ENCODE measurements around the gene MSRB3.

The MSRB3 gene

GRCh38 chr12:65326616-65327015 is 48.1 kb downstream of the MSRB3 start:
- DNase-seq (ENCODE audit: low read depth): no peak

GRCh38 chr12:65327207-65328076 is 49.0 kb downstream of the MSRB3 start:
- peak; percentile 61 for DNase-seq (ENCODE audit: low read depth)

- no peak for DNase-seq (ENCODE audit: low read depth)
Measured at GRCh38 chr12:65329721-65330120, 51.2 kb downstream of the MSRB3 start.

GRCh38 chr12:65330331-65330730 is 51.8 kb downstream of the MSRB3 start:
- no peak for DNase-seq (ENCODE audit: low read depth)

- DNase-seq (ENCODE audit: low read depth): no peak
Measured at GRCh38 chr12:65331456-65331855, 53.0 kb downstream of the MSRB3 start.

- no peak for DNase-seq (ENCODE audit: low read depth)
Measured at GRCh38 chr12:65333649-65334048, 55.2 kb downstream of the MSRB3 start.

- no peak for DNase-seq (ENCODE audit: low read depth)
Measured at GRCh38 chr12:65334521-65334920, 56.0 kb downstream of the MSRB3 start.

- peak; percentile 81 for DNase-seq (ENCODE audit: low read depth)
Measured at GRCh38 chr12:65335021-65335714, 56.7 kb downstream of the MSRB3 start.

GRCh38 chr12:65335981-65336380 is 57.5 kb downstream of the MSRB3 start:
- no peak for DNase-seq (ENCODE audit: low read depth)

- DNase-seq (ENCODE audit: low read depth): no peak
Measured at GRCh38 chr12:65339161-65339560, 60.7 kb downstream of the MSRB3 start.

- DNase-seq (ENCODE audit: low read depth): no peak
Measured at GRCh38 chr12:65343230-65343629, 64.7 kb downstream of the MSRB3 start.

GRCh38 chr12:65343801-65344200 is 65.3 kb downstream of the MSRB3 start:
- DNase-seq (ENCODE audit: low read depth): no peak

- no peak for DNase-seq (ENCODE audit: low read depth)
Measured at GRCh38 chr12:65355461-65355860, 77.0 kb downstream of the MSRB3 start.

- no peak for DNase-seq (ENCODE audit: low read depth)
Measured at GRCh38 chr12:65362234-65363031, 84.0 kb downstream of the MSRB3 start.

GRCh38 chr12:65364046-65364445 is 85.6 kb downstream of the MSRB3 start:
- no peak for DNase-seq (ENCODE audit: low read depth)

GRCh38 chr12:65367396-65367795 is 88.9 kb downstream of the MSRB3 start:
- DNase-seq (ENCODE audit: low read depth): no peak

GRCh38 chr12:65368055-65368454 is 89.6 kb downstream of the MSRB3 start:
- no peak for DNase-seq (ENCODE audit: low read depth)

- DNase-seq (ENCODE audit: low read depth): no peak
Measured at GRCh38 chr12:65372574-65372973, 94.1 kb downstream of the MSRB3 start.

- DNase-seq (ENCODE audit: low read depth): no peak
Measured at GRCh38 chr12:65384240-65384639, 105.8 kb downstream of the MSRB3 start.

- DNase-seq (ENCODE audit: low read depth): no peak
Measured at GRCh38 chr12:65387396-65387795, 108.9 kb downstream of the MSRB3 start.

GRCh38 chr12:65389436-65389835 is 111.0 kb downstream of the MSRB3 start:
- no peak for DNase-seq (ENCODE audit: low read depth)

- no peak for DNase-seq (ENCODE audit: low read depth)
Measured at GRCh38 chr12:65391711-65392110, 113.2 kb downstream of the MSRB3 start.

- DNase-seq (ENCODE audit: low read depth): no peak
Measured at GRCh38 chr12:65392491-65392890, 114.0 kb downstream of the MSRB3 start.
